ENCODE data around the gene ABCC8.

ABCC8 gene

GRCh38 chr11:17452668-17453067, 24.0 kb downstream of the ABCC8 start:
- no peak for TF ChIP-seq CTCF (IDR thresholded peaks at IDR 0.05; ENCODE audit: low read depth, low read length, missing control alignments)
- H3K4me3 ChIP-seq (ENCODE audit: low read depth, low read length) = no peak overlapping the region
- no peak for DNase-seq (ENCODE audit: low read depth)

GRCh38 chr11:17449158-17449557, 27.5 kb downstream of the ABCC8 start:
- H3K4me3 ChIP-seq (ENCODE audit: low read depth, low read length) = no peak overlapping the region
- no peak for DNase-seq (ENCODE audit: low read depth)
- TF ChIP-seq CTCF (IDR thresholded peaks at IDR 0.05; ENCODE audit: low read depth, low read length, missing control alignments) = no peak

- H3K4me3 ChIP-seq (ENCODE audit: low read depth, low read length) = no peak overlapping the region
- no peak for TF ChIP-seq CTCF (IDR thresholded peaks at IDR 0.05; ENCODE audit: low read depth, low read length, missing control alignments)
- no peak for DNase-seq (ENCODE audit: low read depth)
Observed at GRCh38 chr11:17446482-17446881, 30.2 kb downstream of the ABCC8 start.

- H3K4me3 ChIP-seq (ENCODE audit: low read depth, low read length) = no peak overlapping the region
- TF ChIP-seq CTCF (IDR thresholded peaks at IDR 0.05; ENCODE audit: low read depth, low read length, missing control alignments) = no peak
- no peak for DNase-seq (ENCODE audit: low read depth)
Observed at GRCh38 chr11:17445240-17445795, 31.3 kb downstream of the ABCC8 start.

GRCh38 chr11:17443926-17444690, 32.5 kb downstream of the ABCC8 start:
- H3K4me3 ChIP-seq (ENCODE audit: low read depth, low read length) = no peak overlapping the region
- no peak for TF ChIP-seq CTCF (IDR thresholded peaks at IDR 0.05; ENCODE audit: low read depth, low read length, missing control alignments)
- no peak for DNase-seq (ENCODE audit: low read depth)

- TF ChIP-seq CTCF (IDR thresholded peaks at IDR 0.05; ENCODE audit: low read depth, low read length, missing control alignments) = no peak
- H3K4me3 ChIP-seq (ENCODE audit: low read depth, low read length) = no peak overlapping the region
- DNase-seq (ENCODE audit: low read depth) = no peak
Observed at GRCh38 chr11:17443423-17443822, 33.2 kb downstream of the ABCC8 start.

GRCh38 chr11:17443000-17443399, 33.6 kb downstream of the ABCC8 start:
- H3K4me3 ChIP-seq (ENCODE audit: low read depth, low read length) = no peak overlapping the region
- no peak for TF ChIP-seq CTCF (IDR thresholded peaks at IDR 0.05; ENCODE audit: low read depth, low read length, missing control alignments)
- no peak for DNase-seq (ENCODE audit: low read depth)
